HG02885 (cell line): ENCODE results near the gene SLMAP.

Experiments used
- ATAC-seq: cut with Tn5 transposase; IDR thresholded peaks from one replicate; pipeline ENCODE4 v1.9.1; 2021; ENCODE audit warnings: mild to moderate bottlenecking; ENCODE audit not compliant: unreplicated experiment, poor library complexity

SLMAP gene

GRCh38 chr3:57953576-57953975 is 197.5 kb downstream of the SLMAP start:
- no peak for ATAC-seq

GRCh38 chr3:57956119-57956832 is 200.2 kb downstream of the SLMAP start:
- ATAC-seq: no peak

- no peak for ATAC-seq
Measured at GRCh38 chr3:57956833-57957174, 200.7 kb downstream of the SLMAP start.

GRCh38 chr3:57957824-57958223 is 201.7 kb downstream of the SLMAP start:
- ATAC-seq: no peak

GRCh38 chr3:57958642-57959422 is 202.7 kb downstream of the SLMAP start:
- ATAC-seq: no peak

GRCh38 chr3:57959423-57960173 is 203.5 kb downstream of the SLMAP start:
- ATAC-seq: no peak

- no peak for ATAC-seq
Measured at GRCh38 chr3:57960174-57960505, 204.0 kb downstream of the SLMAP start.

- no peak for ATAC-seq
Measured at GRCh38 chr3:57961177-57961827, 205.2 kb downstream of the SLMAP start.

GRCh38 chr3:57961828-57962447 is 205.8 kb downstream of the SLMAP start:
- no peak for ATAC-seq

GRCh38 chr3:57962448-57962834 is 206.3 kb downstream of the SLMAP start:
- no peak for ATAC-seq

GRCh38 chr3:57963811-57964346 is 207.8 kb downstream of the SLMAP start:
- peak; percentile 37 for ATAC-seq

GRCh38 chr3:57966829-57967228 is 210.7 kb downstream of the SLMAP start:
- no peak for ATAC-seq

- no peak for ATAC-seq
Measured at GRCh38 chr3:57967590-57967989, 211.5 kb downstream of the SLMAP start.

- no peak for ATAC-seq
Measured at GRCh38 chr3:57968501-57968900, 212.4 kb downstream of the SLMAP start.

- no peak for ATAC-seq
Measured at GRCh38 chr3:57971975-57972374, 215.9 kb downstream of the SLMAP start.

GRCh38 chr3:57972531-57973111 is 216.5 kb downstream of the SLMAP start:
- no peak for ATAC-seq

- ATAC-seq: no peak
Measured at GRCh38 chr3:57973715-57974477, 217.8 kb downstream of the SLMAP start.

GRCh38 chr3:57974796-57975388 is 218.8 kb downstream of the SLMAP start:
- ATAC-seq: no peak

- no peak for ATAC-seq
Measured at GRCh38 chr3:57977818-57978235, 221.7 kb downstream of the SLMAP start.
